ENCODE results near the gene GPR37L1. TPM values are rescaled to one million over a fixed set of nuclear protein-coding genes. Genes with fewer than 3 reads are reported as not detected.

The GPR37L1 gene
- total RNA-seq, 1 donor from 2014 or later: 0.24 TPM

GRCh38 chr1:202112859-202113689, 9.6 kb upstream of the GPR37L1 start:
- no peak for DNase-seq (ENCODE audit: extremely low spot score, unreplicated experiment)
- Mint-ChIP-seq H3K27ac (peak overlapping the region; percentile 93), H3K27me3 (no peaks in the 10 kb centered on the region), H3K4me1 (ENCODE audit: unreplicated experiment) (peaks cover 38% of the 10 kb centered on the region), H3K36me3 (no peaks in the 10 kb centered on the region), H3K9me3 (no peaks in the 10 kb centered on the region), H3K4me3 (peak overlapping the region; percentile 33)
- no peak for TF ChIP-seq CTCF (conservative IDR thresholded peaks at IDR 0.05)

DNA sequence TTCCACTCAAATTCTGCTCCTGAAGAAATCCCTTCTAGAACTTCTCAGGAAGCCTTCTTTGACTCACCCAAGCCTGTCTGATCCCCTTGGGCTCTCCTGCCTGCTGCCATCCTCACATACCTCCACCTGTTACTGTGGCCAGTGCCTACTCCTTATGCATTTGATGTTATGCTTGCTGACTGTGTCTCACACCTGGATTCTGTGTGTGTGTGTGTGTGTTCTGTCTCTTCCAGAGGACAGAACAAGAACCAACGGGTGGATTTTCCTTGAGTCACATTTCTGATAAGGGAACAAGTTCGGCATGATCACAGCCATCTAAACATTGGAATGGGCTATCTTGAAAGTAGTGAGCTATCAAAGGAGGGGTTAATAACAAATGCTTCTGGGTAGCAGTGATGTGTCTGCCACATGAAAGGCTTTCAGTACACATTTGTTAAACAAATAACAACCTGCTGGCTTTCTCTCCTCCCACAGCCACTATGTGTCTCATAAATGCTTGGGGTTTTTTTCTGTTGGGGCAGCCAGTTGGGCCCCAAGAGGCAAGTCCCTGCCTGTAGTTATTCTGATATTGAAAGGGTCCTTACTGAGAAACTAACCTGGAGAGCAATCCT, 8.9 kb upstream of the GPR37L1 start:
- Mint-ChIP-seq H3K4me3 (peak overlapping the region; percentile 33), H3K27me3 (no peaks in the 10 kb centered on the region), H3K4me1 (ENCODE audit: unreplicated experiment) (peaks cover 31% of the 10 kb centered on the region), H3K36me3 (no peaks in the 10 kb centered on the region), H3K27ac (peak overlapping the region; percentile 93), H3K9me3 (no peaks in the 10 kb centered on the region)
- no peak for TF ChIP-seq CTCF (conservative IDR thresholded peaks at IDR 0.05)
- DNase-seq (ENCODE audit: extremely low spot score, unreplicated experiment): no peak

DNA sequence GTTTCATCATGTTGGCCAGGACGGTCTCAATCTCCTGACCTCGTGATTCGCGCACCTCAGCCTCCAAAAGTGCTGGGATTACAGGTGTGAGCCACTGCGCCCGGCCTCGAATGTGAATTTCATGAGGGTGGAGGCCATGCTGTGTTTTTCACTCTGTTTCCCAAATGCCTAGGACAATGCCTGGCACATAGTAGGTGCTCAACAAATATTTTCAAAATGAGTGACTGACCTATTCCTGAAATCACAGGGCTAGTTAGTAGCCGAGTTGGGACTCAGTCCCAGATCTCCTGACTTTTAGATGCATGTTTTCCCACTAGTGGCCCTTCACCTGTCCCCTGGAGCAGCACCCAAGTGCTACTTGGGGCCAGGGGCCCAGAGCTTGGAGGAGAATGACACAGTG, 6.4 kb upstream of the GPR37L1 start:
- no peaks in the 10 kb centered on the region for H3K9me3 Mint-ChIP-seq
- H3K4me3 Mint-ChIP-seq: no peak overlapping the region
- no peaks in the 10 kb centered on the region for H3K27me3 Mint-ChIP-seq
- no peak overlapping the region for H3K27ac Mint-ChIP-seq
- no peak for DNase-seq (ENCODE audit: extremely low spot score, unreplicated experiment)
- no peak for TF ChIP-seq CTCF (conservative IDR thresholded peaks at IDR 0.05)
- peaks cover 25% of the 10 kb centered on the region for H3K4me1 Mint-ChIP-seq (ENCODE audit: unreplicated experiment)
- H3K36me3 Mint-ChIP-seq: no peaks in the 10 kb centered on the region

DNA sequence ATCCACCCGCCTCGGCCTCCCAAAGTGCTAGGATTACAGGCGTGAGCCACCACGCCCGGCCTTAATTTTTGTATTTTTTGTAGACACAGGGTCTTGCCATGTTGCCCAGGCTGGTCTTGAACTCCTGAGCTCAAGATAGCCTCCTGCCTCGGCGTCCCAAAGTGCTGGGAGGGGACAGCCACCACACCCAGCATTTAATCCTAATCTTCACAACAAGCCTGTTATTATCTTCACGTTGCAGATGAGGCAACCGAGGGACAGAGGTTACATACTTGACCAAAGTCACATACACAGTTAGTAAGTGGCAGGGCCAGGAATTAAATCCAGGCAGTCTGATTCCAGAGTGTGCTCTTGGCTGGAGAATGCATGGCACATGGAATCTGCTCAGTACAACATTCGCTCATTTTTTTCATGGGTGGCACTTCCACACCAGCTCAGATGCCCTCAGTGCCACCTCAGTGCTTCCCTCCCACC, 4.8 kb upstream of the GPR37L1 start:
- H3K9me3 Mint-ChIP-seq: no peaks in the 10 kb centered on the region
- no peaks in the 10 kb centered on the region for H3K27me3 Mint-ChIP-seq
- no peak for TF ChIP-seq CTCF (conservative IDR thresholded peaks at IDR 0.05)
- no peak for DNase-seq (ENCODE audit: extremely low spot score, unreplicated experiment)
- H3K36me3 Mint-ChIP-seq: no peaks in the 10 kb centered on the region
- peaks cover 30% of the 10 kb centered on the region for H3K4me1 Mint-ChIP-seq (ENCODE audit: unreplicated experiment)
- H3K27ac Mint-ChIP-seq: no peak overlapping the region
- H3K4me3 Mint-ChIP-seq: no peak overlapping the region

- Mint-ChIP-seq H3K4me1 (ENCODE audit: unreplicated experiment) (peaks cover 13% of the 10 kb centered on the region), H3K4me3 (no peak overlapping the region), H3K9me3 (no peaks in the 10 kb centered on the region), H3K36me3 (no peaks in the 10 kb centered on the region), H3K27ac (no peak overlapping the region), H3K27me3 (peaks cover 4% of the 10 kb centered on the region)
- TF ChIP-seq CTCF (conservative IDR thresholded peaks at IDR 0.05): no peak
- DNase-seq (ENCODE audit: extremely low spot score, unreplicated experiment): no peak
Measured at GRCh38 chr1:202121006-202121405, 1.7 kb upstream of the GPR37L1 start.

Data from type B pancreatic cell (in vitro differentiated cells).